IMR-90 (cell line): ENCODE data around the gene STUM. TPM values are rescaled to one million over a fixed set of nuclear protein-coding genes. Genes with fewer than 3 reads are reported as not detected.

Source experiments
- ATAC-seq: fragments of 200-7000 bp; cut with Tn5 transposase; 2 replicates; pipeline ENCODE4 v1.9.1; 2020; ENCODE audit warnings: low read depth, mild to moderate bottlenecking, moderate library complexity
- BruUV-seq: library from RNA; stranded (reverse); fragments of 400-500 nt; replicated peaks from 2 replicates; lab custom pipeline; 2021; lab: Mats Ljungman, UMichigan
- CTCF ChIA-PET: fragments of 300-600 bp; formaldehyde crosslinking; extraction: SDS; loops from one replicate; lab custom pipeline; 2021; ENCODE audit warnings: antibody characterized with exemption; lab: Yijun Ruan, JAX
- POLR2A ChIA-PET: fragments of 300-600 bp; sonication (Branson Sonifier 250); formaldehyde crosslinking; loops from one replicate; lab custom pipeline; 2022; ENCODE audit warnings: antibody characterized with exemption; ENCODE audit not compliant: unreplicated experiment; lab: Charles Lee
- DNase-seq: peaks from one replicate; pipeline ENCODE4 v3.0.0; 2013
- H2AFZ ChIP-seq: replicated peaks from 2 replicates; pipeline ENCODE3; 2013; ENCODE audit warnings: low read length, mild to moderate bottlenecking; ENCODE audit not compliant: poor library complexity
- H2AK5ac ChIP-seq: 2 replicates; pipeline ENCODE4 v1.6.1; 2013; ENCODE audit warnings: low read depth, low read length, inconsistent platforms
- H2AK9ac ChIP-seq: replicated peaks from 2 replicates; pipeline ENCODE3; 2013; ENCODE audit warnings: mild to moderate bottlenecking, low read depth, low read length, moderate library complexity; ENCODE audit not compliant: poor library complexity
- H2BK120ac ChIP-seq: 2 replicates; pipeline ENCODE4 v1.6.1; 2013; ENCODE audit warnings: low read depth, low read length, inconsistent platforms
- H2BK15ac ChIP-seq: 3 replicates; pipeline ENCODE4 v1.6.1; 2013; ENCODE audit warnings: low read depth, low read length, inconsistent platforms
- H2BK20ac ChIP-seq: 2 replicates; pipeline ENCODE4 v1.6.1; 2013; ENCODE audit warnings: low read depth, mild to moderate bottlenecking, inconsistent platforms, low read length, moderate library complexity
- H2BK5ac ChIP-seq: 2 replicates; pipeline ENCODE4 v1.6.1; 2013; ENCODE audit warnings: mild to moderate bottlenecking, low read depth, low read length, inconsistent platforms; ENCODE audit not compliant: poor library complexity, severe bottlenecking
- H3K14ac ChIP-seq: replicated peaks from 2 replicates; pipeline ENCODE4 v1.6.1; 2013; ENCODE audit warnings: low read depth, low read length, inconsistent platforms
- H3K18ac ChIP-seq: 2 replicates; pipeline ENCODE4 v1.6.1; 2013; ENCODE audit warnings: low read depth, low read length, control low read depth
- H3K23ac ChIP-seq: 2 replicates; pipeline ENCODE4 v1.6.1; 2013; ENCODE audit warnings: low read depth, low read length, inconsistent platforms
- H3K27ac ChIP-seq: 2 replicates; pipeline ENCODE4 v1.5.1; 2013; ENCODE audit warnings: mild to moderate bottlenecking, control low read depth, low read length; ENCODE audit not compliant: insufficient read depth
- H3K27me3 ChIP-seq: 2 replicates; pipeline ENCODE4 v1.6.1; 2013; ENCODE audit warnings: low read length; ENCODE audit not compliant: control insufficient read depth, insufficient read depth
- H3K36me3 ChIP-seq: 2 replicates; pipeline ENCODE4 v1.6.1; 2013; ENCODE audit warnings: low read length, mixed read lengths; ENCODE audit not compliant: control insufficient read depth, insufficient read depth
- H3K4ac ChIP-seq: 2 replicates; pipeline ENCODE4 v1.6.1; 2013; ENCODE audit warnings: low read depth, low read length, inconsistent platforms
- H3K4me1 ChIP-seq: 2 replicates; pipeline ENCODE4 v1.6.1; 2013; ENCODE audit warnings: low read length, mixed read lengths; ENCODE audit not compliant: control insufficient read depth, insufficient read depth
- H3K4me2 ChIP-seq: 2 replicates; pipeline ENCODE4 v1.6.1; 2013; ENCODE audit warnings: low read depth, mild to moderate bottlenecking, control low read depth, low read length, moderate library complexity
- H3K4me3 ChIP-seq: 2 replicates; pipeline ENCODE4 v1.5.1; 2013; ENCODE audit warnings: low read depth, mild to moderate bottlenecking, control low read depth, low read length, moderate library complexity; ENCODE audit not compliant: insufficient read depth
- H3K56ac ChIP-seq: 2 replicates; pipeline ENCODE4 v1.6.1; 2013; ENCODE audit warnings: low read length, inconsistent platforms; ENCODE audit not compliant: insufficient read depth; ENCODE audit errors: extremely low read depth
- H3K79me1 ChIP-seq, 2 experiments: 2 replicates each; pipeline ENCODE4 v1.6.1; 2013; ENCODE audit warnings: low read length in 2 of 2, inconsistent platforms in 1 of 2, low read depth in 1 of 2
- H3K9ac ChIP-seq: 2 replicates; pipeline ENCODE4 v1.6.1; 2013; ENCODE audit warnings: low read depth, low read length, control low read depth
- H3K9me1 ChIP-seq: 2 replicates; pipeline ENCODE4 v1.6.1; 2013; ENCODE audit warnings: low read length, inconsistent platforms; ENCODE audit not compliant: insufficient read depth
- H3K9me3 ChIP-seq: 2 replicates; pipeline ENCODE4 v1.6.1; 2013; ENCODE audit warnings: low read length; ENCODE audit not compliant: control insufficient read depth, insufficient read depth
- H4K20me1 ChIP-seq: 2 replicates; pipeline ENCODE4 v1.6.1; 2013; ENCODE audit warnings: low read length, inconsistent platforms; ENCODE audit not compliant: insufficient read depth
- H4K5ac ChIP-seq: 2 replicates; pipeline ENCODE4 v1.6.1; 2013; ENCODE audit warnings: mild to moderate bottlenecking, low read depth, low read length, control low read depth
- H4K8ac ChIP-seq, 2 experiments: 2 replicates each; pipeline ENCODE4 v1.6.1; 2013; ENCODE audit warnings: low read depth in 2 of 2, low read length in 2 of 2, control low read depth in 1 of 2, inconsistent platforms in 1 of 2
- H4K91ac ChIP-seq: 2 replicates; pipeline ENCODE4 v1.6.1; 2013; ENCODE audit warnings: low read depth, low read length, inconsistent platforms; ENCODE audit not compliant: insufficient read depth
- BHLHE40 ChIP-seq: fragments of 150-350 bp; IDR thresholded peaks from 2 replicates; pipeline ENCODE4 v1.6.1; 2016; ENCODE audit warnings: mild to moderate bottlenecking, low read depth, low read length
- CEBPB ChIP-seq: IDR thresholded peaks from 2 replicates; pipeline ENCODE4 v1.6.1; 2012; ENCODE audit warnings: low read depth, low read length, improper control_type of control experiment
- CHD1 ChIP-seq: IDR thresholded peaks from 2 replicates; pipeline ENCODE4 v1.6.1; 2012; ENCODE audit warnings: low read depth, low read length, improper control_type of control experiment
- FOS ChIP-seq: fragments of 150-350 bp; IDR thresholded peaks from 2 replicates; pipeline ENCODE4 v1.6.1; 2016; ENCODE audit warnings: low read depth, low read length
- MAFK ChIP-seq: IDR thresholded peaks from 2 replicates; pipeline ENCODE4 v1.6.1; 2012; ENCODE audit warnings: low read depth, low read length, improper control_type of control experiment
- MAZ ChIP-seq: IDR thresholded peaks from 2 replicates; pipeline ENCODE4 v1.6.1; 2012; ENCODE audit warnings: low read depth, mild to moderate bottlenecking, low read length, improper control_type of control experiment, moderate library complexity, borderline replicate concordance
- NFE2L2 ChIP-seq: fragments of 150-350 bp; IDR thresholded peaks from 2 replicates; pipeline ENCODE4 v1.6.1; 2016; ENCODE audit warnings: low read depth, mild to moderate bottlenecking, low read length
- POLR2A ChIP-seq: IDR thresholded peaks from 2 replicates; pipeline ENCODE4 v1.6.1; 2012; ENCODE audit warnings: mild to moderate bottlenecking, low read depth, low read length
- RAD21 ChIP-seq: IDR thresholded peaks from 2 replicates; pipeline ENCODE4 v1.6.1; 2012; ENCODE audit warnings: low read length, improper control_type of control experiment
- RCOR1 ChIP-seq: IDR thresholded peaks from 2 replicates; pipeline ENCODE4 v1.6.1; 2012; ENCODE audit warnings: mild to moderate bottlenecking, low read length, improper control_type of control experiment; ENCODE audit not compliant: insufficient replicate concordance
- RFX5 ChIP-seq: IDR thresholded peaks from 2 replicates; pipeline ENCODE4 v1.8.0; 2012; ENCODE audit warnings: low read depth, mild to moderate bottlenecking, low read length, moderate library complexity
- SMC3 ChIP-seq: fragments of 150-350 bp; IDR thresholded peaks from 2 replicates; pipeline ENCODE4 v1.6.1; 2016; ENCODE audit warnings: low read depth, mild to moderate bottlenecking, antibody characterized with exemption, low read length, moderate library complexity
- WGBS, 2 experiments: methylation state at CpG; one replicate each; pipeline versions ENCODE4 v1.1.5 to v1.1.7; 2013; ENCODE audit warnings: missing lambda C conversion rate in 2 of 2; ENCODE audit not compliant: insufficient read length in 1 of 2; ENCODE audit errors: extremely low coverage in 2 of 2; 5-methylcytosine and 5-hydroxymethylcytosine counted together
- dilution Hi-C: fragments of 300-500 bp; cut with HindIII; formaldehyde crosslinking; loops from one replicate; pipeline ENCODE4 v1.14.3; 2018; ENCODE audit warnings: low sequenced_read_pairs; ENCODE audit not compliant: unreplicated experiment
- in situ Hi-C: fragments of 300-500 bp; cut with MboI; formaldehyde crosslinking; loops from 3 replicates; pipeline ENCODE4 v1.14.3; 2019; ENCODE audit warnings: low sequenced_read_pairs, inconsistent platforms, mixed read lengths
- intact Hi-C: fragments of 100-400 bp; cut with micrococcal nuclease; formaldehyde crosslinking; loops from 2 replicates; pipeline ENCODE4 v1.10.0; 2022
- polyA plus RNA-seq, 3 experiments: library from polyadenylated mRNA; depleted of rRNA; stranded (reverse); fragments of >200 nt; gene quantifications; 2 replicates each; pipeline ENCODE4 v1.2.3, GENCODE V29; 2012; ENCODE audit warnings: low replicate concordance in 1 of 3
- total RNA-seq: library from RNA; depleted of rRNA; stranded (reverse); fragments of >200 nt; gene quantifications from 2 replicates; pipeline ENCODE4 v1.2.3, GENCODE V29; 2012
- TF ChIP-seq, protein P1 (sequence below): fragments of 150-350 bp; IDR thresholded peaks from 2 replicates; pipeline ENCODE4 v1.6.1; 2017; ENCODE audit warnings: mild to moderate bottlenecking, antibody characterized with exemption, low read length, low read depth
- TF ChIP-seq, protein P2 (sequence below): conservative IDR thresholded peaks from 2 replicates; pipeline ENCODE4 v1.5.1; 2012; ENCODE audit warnings: mild to moderate bottlenecking, low read depth, low read length, improper control_type of control experiment

STUM gene
- total and polyA plus RNA-seq, 2 of the 4 experiments (the other 2 are of a cell fraction), result not detected

DNA sequence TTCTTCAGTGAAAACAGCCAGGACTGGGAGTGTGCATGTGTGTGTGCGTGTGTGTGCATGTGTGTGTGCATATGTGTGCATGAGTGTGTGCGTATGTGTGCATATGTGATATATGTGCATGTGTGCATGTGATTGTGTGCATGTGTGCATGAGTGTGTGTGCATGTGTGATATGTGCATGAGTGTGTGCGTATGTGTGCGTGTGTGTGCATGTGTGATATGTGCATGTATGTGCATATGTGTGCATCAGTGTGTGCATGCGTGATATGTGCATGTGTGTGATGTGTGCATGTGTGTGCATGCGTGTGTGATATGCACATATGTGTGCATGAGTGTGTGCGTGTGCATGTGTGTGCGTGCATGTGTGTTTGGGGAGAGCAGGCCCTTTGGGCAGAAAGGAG, 100.7 kb downstream of the STUM start:
- dilution Hi-C loops (no loop called here), in situ Hi-C loops (no loop called here)

More for the DNA sequence above, 100.7 kb downstream of the STUM start:
- 97% methylated on average over 6 of the region's 8 CpGs; no CpG with 5 or more reads in 1 of the 2 experiments for WGBS, 2 experiments
- peaks cover 12% of the 10 kb centered on the region for H3K9me1 ChIP-seq
- ChIA-PET POLR2A (no interaction called here), CTCF (interaction anchor here (1.0 kb wide), 1 partner anchor 11 kb away, joined by 4 read pairs; no protein-coding TSS in a partner anchor)
- no peak overlapping the region for H3K23ac ChIP-seq
- no peak overlapping the region for H2AFZ ChIP-seq
- H2BK15ac ChIP-seq, result no peak overlapping the region
- no peak overlapping the region for H4K91ac ChIP-seq
- H3K9ac ChIP-seq, result no peak overlapping the region
- H2BK20ac ChIP-seq, result no peak overlapping the region
- no peak overlapping the region for H3K18ac ChIP-seq
- no peaks in the 10 kb centered on the region for H3K9me3 ChIP-seq
- H4K20me1 ChIP-seq, result no peaks in the 10 kb centered on the region
- H4K8ac ChIP-seq, result no peak overlapping the region
- ATAC-seq (no peak), DNase-seq (no peak)
- H3K4me1 ChIP-seq, result peaks cover 17% of the 10 kb centered on the region
- H3K27me3 ChIP-seq, result no peaks in the 10 kb centered on the region
- no peak overlapping the region for H3K27ac ChIP-seq
- H3K4me2 ChIP-seq, result no peak overlapping the region
- no peak overlapping the region for H4K5ac ChIP-seq
- BruUV-seq, result no TSS peak
- peaks cover 7% of the 10 kb centered on the region for H3K36me3 ChIP-seq
- H2AK5ac ChIP-seq, result no peak overlapping the region; the same call in 1 of the 2 replicates
- H2AK9ac ChIP-seq, result no peak overlapping the region
- H3K4ac ChIP-seq, result no peak overlapping the region
- no peak overlapping the region for H3K56ac ChIP-seq
- intact Hi-C loops, result no loop called here
- no peak overlapping the region for H2BK120ac ChIP-seq
- no peak overlapping the region for H3K14ac ChIP-seq
- H3K4me3 ChIP-seq, result no peak overlapping the region
- H3K79me1 ChIP-seq, result no peaks in the 10 kb centered on the region
- TF ChIP-seq CEBPB (no peak), FOS (no peak), CHD1 (no peak), BHLHE40 (no peak), POLR2A (no peak), RFX5 (no peak), MAFK (no peak), MAZ (no peak), NFE2L2 (no peak), SMC3 (no peak), RCOR1 (no peak), RAD21 (no peak)
- TF ChIP-seq, protein P1, sequence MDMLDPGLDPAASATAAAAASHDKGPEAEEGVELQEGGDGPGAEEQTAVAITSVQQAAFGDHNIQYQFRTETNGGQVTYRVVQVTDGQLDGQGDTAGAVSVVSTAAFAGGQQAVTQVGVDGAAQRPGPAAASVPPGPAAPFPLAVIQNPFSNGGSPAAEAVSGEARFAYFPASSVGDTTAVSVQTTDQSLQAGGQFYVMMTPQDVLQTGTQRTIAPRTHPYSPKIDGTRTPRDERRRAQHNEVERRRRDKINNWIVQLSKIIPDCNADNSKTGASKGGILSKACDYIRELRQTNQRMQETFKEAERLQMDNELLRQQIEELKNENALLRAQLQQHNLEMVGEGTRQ, result no peak
- TF ChIP-seq, protein P2, sequence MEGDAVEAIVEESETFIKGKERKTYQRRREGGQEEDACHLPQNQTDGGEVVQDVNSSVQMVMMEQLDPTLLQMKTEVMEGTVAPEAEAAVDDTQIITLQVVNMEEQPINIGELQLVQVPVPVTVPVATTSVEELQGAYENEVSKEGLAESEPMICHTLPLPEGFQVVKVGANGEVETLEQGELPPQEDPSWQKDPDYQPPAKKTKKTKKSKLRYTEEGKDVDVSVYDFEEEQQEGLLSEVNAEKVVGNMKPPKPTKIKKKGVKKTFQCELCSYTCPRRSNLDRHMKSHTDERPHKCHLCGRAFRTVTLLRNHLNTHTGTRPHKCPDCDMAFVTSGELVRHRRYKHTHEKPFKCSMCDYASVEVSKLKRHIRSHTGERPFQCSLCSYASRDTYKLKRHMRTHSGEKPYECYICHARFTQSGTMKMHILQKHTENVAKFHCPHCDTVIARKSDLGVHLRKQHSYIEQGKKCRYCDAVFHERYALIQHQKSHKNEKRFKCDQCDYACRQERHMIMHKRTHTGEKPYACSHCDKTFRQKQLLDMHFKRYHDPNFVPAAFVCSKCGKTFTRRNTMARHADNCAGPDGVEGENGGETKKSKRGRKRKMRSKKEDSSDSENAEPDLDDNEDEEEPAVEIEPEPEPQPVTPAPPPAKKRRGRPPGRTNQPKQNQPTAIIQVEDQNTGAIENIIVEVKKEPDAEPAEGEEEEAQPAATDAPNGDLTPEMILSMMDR, result no peak
- no peak overlapping the region for H2BK5ac ChIP-seq
